B cell (primary cell): Measurements from ENCODE around the gene PTPRN2. TPM values are rescaled to one million over a fixed set of nuclear protein-coding genes. Genes with fewer than 3 reads are reported as not detected.

ENCODE experiments used
- ATAC-seq: fragments of 200-7000 bp; cut with Tn5 transposase; one replicate; pipeline ENCODE4 v1.10.0; 2021; ENCODE audit warnings: low read depth, mild to moderate bottlenecking, moderate number of reproducible peaks, moderate library complexity
- CTCF ChIA-PET: fragments of 350-600 bp; sonication (Branson Sonifier 250); formaldehyde crosslinking; loops from one replicate; lab custom pipeline; 2021; ENCODE audit warnings: antibody characterized with exemption, inconsistent platforms; lab: Charles Lee
- POLR2A ChIA-PET: fragments of 350-600 bp; sonication (Branson Sonifier 250); formaldehyde crosslinking; loops from one replicate; lab custom pipeline; 2021; ENCODE audit warnings: antibody characterized with exemption; lab: Charles Lee
- DNase-seq: peaks from one replicate; pipeline ENCODE4 v3.0.0; 2013
- H2AFZ ChIP-seq: 2 replicates; pipeline ENCODE4 v1.6.1; 2012; ENCODE audit warnings: mild to moderate bottlenecking, low read depth, low read length; ENCODE audit not compliant: insufficient read depth, poor library complexity, severe bottlenecking
- H3K27ac ChIP-seq, 2 donors: 1 replicate in 1 of 2; 2 replicates in 1 of 2; pipeline ENCODE4 v1.5.1; 2012 to 2013; ENCODE audit warnings: low read length in 2 of 2, mild to moderate bottlenecking in 2 of 2, moderate library complexity in 1 of 2
- H3K27me3 ChIP-seq, 4 experiments: fragments of 200-600 bp in 1 of 4; sonication (generic) in 1 of 4; replicated peaks in 1 of 4; 1 replicate in 2 of 4; 2 replicates in 2 of 4; pipeline versions ENCODE4 v1.6.1 to v1.7.0; 2013 to 2016; ENCODE audit warnings: low read length in 3 of 4, mild to moderate bottlenecking in 2 of 4, mixed read lengths in 1 of 4, moderate library complexity in 1 of 4; ENCODE audit not compliant: insufficient read depth in 4 of 4, control insufficient read depth in 3 of 4; ENCODE audit errors: control extremely low read depth in 1 of 4
- H3K36me3 ChIP-seq, 2 experiments: replicated peaks in 1 of 2; 1 replicate in 1 of 2; 2 replicates in 1 of 2; pipeline versions ENCODE4 v1.6.1 to v1.7.1; 2013; ENCODE audit warnings: low read length in 1 of 2; ENCODE audit not compliant: insufficient read depth in 2 of 2, control insufficient read depth in 1 of 2; ENCODE audit errors: control extremely low read depth in 1 of 2, extremely low read depth in 1 of 2
- H3K4me1 ChIP-seq, 2 donors: fragments of 200-600 bp in 1 of 2; sonication (generic) in 1 of 2; 1 replicate in 1 of 2; 2 replicates in 1 of 2; pipeline versions ENCODE4 v1.5.1 to v1.6.1; 2013 to 2017; ENCODE audit warnings: low read length in 2 of 2; ENCODE audit not compliant: control insufficient read depth in 2 of 2, insufficient read depth in 2 of 2
- H3K4me2 ChIP-seq: replicated peaks from 2 replicates; pipeline ENCODE3; 2012; ENCODE audit warnings: mild to moderate bottlenecking, low read depth, low read length; ENCODE audit not compliant: poor library complexity, severe bottlenecking
- H3K4me3 ChIP-seq, 5 experiments: fragments of 200-600 bp in 1 of 5; sonication (generic) in 1 of 5; 1 replicate in 3 of 5; 2 replicates in 2 of 5; pipeline versions ENCODE4 v1.5.1 to v1.7.0; 2011 to 2016; ENCODE audit warnings: low read length in 4 of 5, mild to moderate bottlenecking in 4 of 5, low read depth in 2 of 5, control low read depth in 1 of 5, moderate library complexity in 1 of 5; ENCODE audit not compliant: insufficient read depth in 1 of 5; ENCODE audit errors: control extremely low read depth in 1 of 5, extremely low read depth in 1 of 5
- H3K79me2 ChIP-seq: fragments of 200-600 bp; sonication (generic); one replicate; pipeline ENCODE4 v1.6.0; 2016; ENCODE audit warnings: low read length; ENCODE audit not compliant: control insufficient read depth, insufficient read depth
- H3K9ac ChIP-seq: fragments of 200-600 bp; sonication (generic); 2 replicates; pipeline ENCODE4 v1.6.1; 2017; ENCODE audit warnings: mild to moderate bottlenecking, low read length, moderate library complexity
- H3K9me3 ChIP-seq, 3 donors: one replicate each; pipeline versions ENCODE4 v1.6.1 to v1.7.1; 2013; ENCODE audit warnings: low read length in 2 of 3; ENCODE audit not compliant: control insufficient read depth in 2 of 3, insufficient read depth in 1 of 3; ENCODE audit errors: control extremely low read depth in 1 of 3
- H4K20me1 ChIP-seq: 2 replicates; pipeline ENCODE4 v1.6.0; 2012; ENCODE audit warnings: mild to moderate bottlenecking, low read length; ENCODE audit not compliant: insufficient read depth, control insufficient read depth, poor library complexity, severe bottlenecking
- H3K27ac Mint-ChIP-seq: one replicate; pipeline ENCODE4 v1.8.0; 2021; ENCODE audit warnings: mixed read lengths
- H3K27me3 Mint-ChIP-seq: one replicate; pipeline ENCODE4 v1.8.0; 2021; ENCODE audit warnings: mixed read lengths
- H3K4me1 Mint-ChIP-seq: one replicate; pipeline ENCODE4 v1.8.0; 2021; ENCODE audit warnings: mixed read lengths
- H3K4me3 Mint-ChIP-seq: one replicate; pipeline ENCODE4 v1.8.0; 2021; ENCODE audit warnings: mixed read lengths
- H3K9me3 Mint-ChIP-seq: one replicate; pipeline ENCODE4 v1.8.0; 2022; ENCODE audit warnings: mixed read lengths; ENCODE audit not compliant: insufficient read depth
- EZH2 ChIP-seq: IDR thresholded peaks from 2 replicates; pipeline ENCODE4 v1.6.1; 2012; ENCODE audit warnings: borderline replicate concordance, low read depth, mild to moderate bottlenecking, moderate library complexity, low read length; ENCODE audit not compliant: insufficient read depth, poor library complexity, severe bottlenecking
- WGBS: methylation state at CpG from one replicate; pipeline ENCODE4 v1.1.5; 2013; ENCODE audit warnings: missing lambda C conversion rate; ENCODE audit not compliant: insufficient coverage; 5-methylcytosine and 5-hydroxymethylcytosine counted together
- intact Hi-C: fragments of 100-400 bp; cut with micrococcal nuclease; formaldehyde crosslinking; loops from one replicate; pipeline ENCODE4 v1.10.0; 2022
- polyA plus RNA-seq: library from polyadenylated mRNA; depleted of rRNA; stranded (reverse); fragments of >200 nt; gene quantifications from 2 replicates; pipeline ENCODE4 v1.2.3, GENCODE V29; 2012
- total RNA-seq, 2 donors: library from RNA; stranded (reverse); fragments of 120-200 nt in 1 of 2; gene quantifications; 1 replicate in 1 of 2; 2 replicates in 1 of 2; pipeline versions ENCODE4 v1.2.3 to v1.2.4, GENCODE V29; 2013 to 2022
- TF ChIP-seq, protein P1 (sequence below): fragments of 200-600 bp; IDR thresholded peaks from one replicate; pipeline ENCODE4 v1.8.0; 2022; ENCODE audit warnings: antibody characterized with exemption, mild to moderate bottlenecking

PTPRN2 gene
- total and polyA plus RNA-seq, 2 donors (not counting 1 experiment from before 2014, with no cell fraction given), result 2.0 to 5.0 TPM

DNA sequence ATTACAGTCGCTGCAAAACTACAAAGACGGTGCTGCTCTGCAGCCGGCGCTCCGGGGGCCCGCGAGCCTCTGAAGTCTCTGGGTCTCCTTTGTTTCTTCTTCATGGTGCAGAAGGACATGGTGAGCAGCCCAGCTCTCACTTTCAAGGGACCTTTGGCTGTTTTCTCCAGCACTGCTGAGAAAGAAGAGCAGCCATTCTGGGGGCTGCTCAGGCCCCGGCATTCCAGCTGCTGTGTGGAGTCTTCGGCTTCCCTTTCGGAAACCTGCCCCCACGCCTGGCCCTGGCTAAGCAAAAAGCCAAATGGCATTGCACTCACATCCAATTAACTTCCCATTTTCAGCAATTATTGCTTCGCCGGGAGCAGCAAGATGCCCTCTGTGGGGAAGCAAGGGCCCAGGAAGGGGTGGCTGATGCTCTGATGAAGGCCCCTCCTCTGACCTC lies 555.7 kb downstream of the PTPRN2 start:
- DNase-seq (no peak), ATAC-seq (no peak)
- peaks cover 0 to 49% (median 0%) of the 10 kb centered on the region in 3 donors for H3K9me3 ChIP-seq
- H3K4me3 ChIP-seq, result no peak overlapping the region
- H3K79me2 ChIP-seq, result no peaks in the 10 kb centered on the region
- no peak overlapping the region for H2AFZ ChIP-seq
- no peak overlapping the region for H3K27ac ChIP-seq
- POLR2A ChIA-PET, result no interaction called here
- Mint-ChIP-seq H3K4me1 (no peaks in the 10 kb centered on the region), H3K27ac (no peak overlapping the region), H3K9me3 (peaks cover 2% of the 10 kb centered on the region), H3K27me3 (no peaks in the 10 kb centered on the region), H3K4me3 (no peak overlapping the region)
- no peak overlapping the region for H3K9ac ChIP-seq
- intact Hi-C loops, result no loop called here
- TF ChIP-seq EZH2, result no peak
- TF ChIP-seq, protein P1, sequence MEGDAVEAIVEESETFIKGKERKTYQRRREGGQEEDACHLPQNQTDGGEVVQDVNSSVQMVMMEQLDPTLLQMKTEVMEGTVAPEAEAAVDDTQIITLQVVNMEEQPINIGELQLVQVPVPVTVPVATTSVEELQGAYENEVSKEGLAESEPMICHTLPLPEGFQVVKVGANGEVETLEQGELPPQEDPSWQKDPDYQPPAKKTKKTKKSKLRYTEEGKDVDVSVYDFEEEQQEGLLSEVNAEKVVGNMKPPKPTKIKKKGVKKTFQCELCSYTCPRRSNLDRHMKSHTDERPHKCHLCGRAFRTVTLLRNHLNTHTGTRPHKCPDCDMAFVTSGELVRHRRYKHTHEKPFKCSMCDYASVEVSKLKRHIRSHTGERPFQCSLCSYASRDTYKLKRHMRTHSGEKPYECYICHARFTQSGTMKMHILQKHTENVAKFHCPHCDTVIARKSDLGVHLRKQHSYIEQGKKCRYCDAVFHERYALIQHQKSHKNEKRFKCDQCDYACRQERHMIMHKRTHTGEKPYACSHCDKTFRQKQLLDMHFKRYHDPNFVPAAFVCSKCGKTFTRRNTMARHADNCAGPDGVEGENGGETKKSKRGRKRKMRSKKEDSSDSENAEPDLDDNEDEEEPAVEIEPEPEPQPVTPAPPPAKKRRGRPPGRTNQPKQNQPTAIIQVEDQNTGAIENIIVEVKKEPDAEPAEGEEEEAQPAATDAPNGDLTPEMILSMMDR, result no peak
- H4K20me1 ChIP-seq, result no peaks in the 10 kb centered on the region
- no peaks in the 10 kb centered on the region for H3K27me3 ChIP-seq
- CTCF ChIA-PET, result no interaction called here
- H3K36me3 ChIP-seq, result no peaks in the 10 kb centered on the region
- H3K4me2 ChIP-seq, result no peak overlapping the region
- no peaks in the 10 kb centered on the region for H3K4me1 ChIP-seq
- 43% methylated on average over 13 of the region's 13 CpGs for WGBS

DNA sequence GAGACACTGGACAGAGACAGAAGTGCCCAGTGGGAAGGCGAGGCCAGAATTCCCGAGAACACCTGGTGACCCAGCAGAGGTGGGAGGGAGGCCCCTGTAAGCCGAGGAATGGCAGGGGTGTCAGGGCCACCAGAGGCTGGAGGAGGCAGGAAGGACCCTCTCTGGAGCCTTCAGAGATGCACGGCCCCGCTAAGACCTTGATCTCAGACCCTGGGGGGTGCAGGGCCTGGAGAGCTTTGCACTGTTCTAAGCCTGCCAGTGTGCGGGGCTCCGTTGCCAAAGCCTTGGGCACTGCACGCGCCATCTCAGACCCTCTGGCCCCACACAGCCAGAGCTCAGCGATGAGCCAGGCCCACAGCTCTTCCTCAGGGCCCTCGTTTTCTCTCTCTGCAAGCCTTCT lies 557.1 kb downstream of the PTPRN2 start:
- Histone ChIP-seq H3K4me3 (no peak overlapping the region), H3K4me1 (no peaks in the 10 kb centered on the region), H3K27me3 (no peaks in the 10 kb centered on the region), H3K36me3 (no peaks in the 10 kb centered on the region), H3K9ac (no peak overlapping the region), H3K4me2 (no peak overlapping the region), H3K9me3 (peaks cover 0 to 54% (median 0%) of the 10 kb centered on the region in 3 donors), H3K27ac (no peak overlapping the region), H3K79me2 (no peaks in the 10 kb centered on the region), H4K20me1 (no peaks in the 10 kb centered on the region), H2AFZ (no peak overlapping the region)
- intact Hi-C loops, result no loop called here
- Mint-ChIP-seq H3K27ac (no peak overlapping the region), H3K4me1 (no peaks in the 10 kb centered on the region), H3K27me3 (no peaks in the 10 kb centered on the region), H3K4me3 (no peak overlapping the region), H3K9me3 (peaks cover 2% of the 10 kb centered on the region)
- DNase-seq, result no peak
- no peak for ATAC-seq
- ChIA-PET CTCF (no interaction called here), POLR2A (no interaction called here)
- WGBS, result 89% methylated on average over 9 of the region's 11 CpGs
- TF ChIP-seq, protein P1, result no peak
- no peak for TF ChIP-seq EZH2
